ENCODE results near the gene DLG2.
"Not testable (repeated sequence)": the region's sequence is repeated elsewhere in the genome, so short reads cannot be mapped to it uniquely, and the experiment has no call there.

The DLG2 gene

DNA sequence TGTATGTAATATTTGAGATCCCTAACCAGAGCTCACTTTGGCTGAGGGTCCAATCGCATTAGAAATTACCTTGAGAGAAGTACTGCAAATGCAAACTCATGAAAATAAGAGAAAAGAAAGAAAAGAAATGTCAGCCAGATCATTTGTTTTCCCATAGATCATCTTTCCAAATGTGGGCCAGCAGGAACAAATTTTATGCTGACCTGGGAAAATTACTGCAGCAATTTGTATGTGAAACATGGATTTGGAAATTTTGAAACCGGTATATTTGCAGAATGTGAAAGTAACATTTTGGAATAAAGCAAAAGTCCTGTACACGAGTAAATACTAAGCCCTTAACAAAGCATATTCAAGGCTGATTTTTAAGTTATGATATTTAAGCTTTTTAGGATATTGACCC is 1282.1 kb downstream of the DLG2 start:
- DNase-seq (ENCODE audit: low read depth) = no peak

DNA sequence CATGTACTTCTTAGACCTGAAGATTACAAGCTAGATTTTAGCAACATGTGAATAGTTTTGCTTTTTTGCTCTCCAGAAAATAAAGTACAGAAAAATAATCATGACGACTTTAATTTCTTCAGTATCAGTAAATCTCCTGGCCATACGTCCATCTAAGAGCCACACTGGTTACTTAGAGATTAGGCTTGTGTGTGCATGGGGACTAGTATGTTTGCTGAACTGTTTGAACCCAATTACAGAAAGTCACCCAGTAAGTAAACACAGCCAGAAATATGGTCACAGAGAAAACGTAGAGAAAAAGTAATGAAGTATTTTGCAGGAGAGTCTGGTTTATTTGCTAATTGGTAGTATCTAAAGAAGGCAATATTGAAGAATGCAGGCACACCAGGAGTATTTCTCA is 1287.3 kb downstream of the DLG2 start:
- DNase-seq (ENCODE audit: low read depth) = no peak

DNA sequence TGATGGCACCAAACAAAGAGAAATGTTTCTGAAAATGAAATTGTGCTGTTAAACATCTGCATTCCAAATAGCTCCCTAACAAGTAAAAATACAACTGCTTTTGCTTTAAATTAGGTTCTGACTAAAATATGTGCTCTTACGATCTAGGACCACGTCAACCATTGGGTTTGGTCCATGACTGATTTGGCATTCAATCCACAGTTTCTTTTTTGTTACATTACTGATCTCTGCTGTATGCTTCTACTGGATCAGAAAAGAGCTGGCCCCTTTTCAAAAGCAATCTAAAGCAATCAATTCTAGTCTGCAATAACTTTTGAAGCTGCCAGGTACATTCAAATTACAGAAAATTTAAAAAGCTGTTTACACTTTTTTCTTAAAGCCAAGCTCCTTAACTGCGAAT is 1293.9 kb downstream of the DLG2 start:
- no peak for DNase-seq (ENCODE audit: low read depth)

- no peak for DNase-seq (ENCODE audit: low read depth)
Measured at GRCh38 chr11:84322211-84322610, 1304.9 kb downstream of the DLG2 start.

DNA sequence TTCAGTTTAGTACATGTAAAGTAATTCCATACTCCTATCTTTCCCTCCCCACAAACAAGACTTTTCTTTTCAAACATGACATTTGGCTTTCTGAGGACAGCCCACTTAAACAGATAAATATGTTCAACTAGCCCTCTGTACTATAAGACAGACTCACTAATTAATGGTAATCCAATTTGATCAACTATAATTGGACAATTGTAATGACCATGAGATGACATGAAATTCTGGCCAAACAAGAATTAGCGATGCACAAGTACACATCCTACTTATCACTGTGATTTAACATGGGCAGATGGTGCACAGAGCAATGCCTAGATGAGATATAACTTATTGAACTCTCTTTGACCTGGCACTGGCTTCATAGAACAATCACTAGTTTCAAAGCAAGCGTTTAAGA is 1307.3 kb downstream of the DLG2 start:
- no peak for DNase-seq (ENCODE audit: low read depth)

DNA sequence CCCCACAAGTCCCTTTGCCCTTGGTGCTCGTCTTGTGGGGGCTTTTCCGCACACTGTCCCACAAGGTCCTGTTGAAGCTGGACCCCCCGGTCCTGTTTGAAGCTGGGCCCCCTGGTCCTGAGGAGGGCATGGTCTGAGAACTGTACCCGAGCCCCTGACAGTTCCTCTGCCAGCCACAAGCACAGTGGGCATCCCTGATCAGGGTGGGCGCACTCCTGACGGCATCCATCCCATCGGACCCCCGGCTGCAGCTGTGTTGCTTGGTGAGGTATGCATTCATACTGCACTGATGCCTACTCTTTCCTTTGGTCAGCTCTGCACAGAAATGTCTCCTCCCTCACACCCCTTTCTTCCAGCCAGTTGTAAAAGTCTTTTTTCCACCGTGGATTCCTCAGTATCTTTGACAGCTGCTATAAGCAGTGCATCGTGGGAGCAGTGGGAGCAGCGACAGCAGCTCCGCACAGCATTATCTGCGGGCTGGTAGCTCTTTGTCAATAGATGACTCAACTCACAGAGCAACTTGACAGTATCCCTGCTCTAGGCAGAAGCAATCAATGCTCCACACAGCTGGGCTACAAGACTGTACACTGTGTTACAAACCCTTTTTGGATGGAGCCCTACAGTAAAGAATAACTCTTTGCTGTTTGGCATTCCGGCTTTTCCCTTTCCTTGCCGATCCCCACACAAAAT is 1310.1 kb downstream of the DLG2 start:
- DNase-seq (ENCODE audit: low read depth) = no peak

DNA sequence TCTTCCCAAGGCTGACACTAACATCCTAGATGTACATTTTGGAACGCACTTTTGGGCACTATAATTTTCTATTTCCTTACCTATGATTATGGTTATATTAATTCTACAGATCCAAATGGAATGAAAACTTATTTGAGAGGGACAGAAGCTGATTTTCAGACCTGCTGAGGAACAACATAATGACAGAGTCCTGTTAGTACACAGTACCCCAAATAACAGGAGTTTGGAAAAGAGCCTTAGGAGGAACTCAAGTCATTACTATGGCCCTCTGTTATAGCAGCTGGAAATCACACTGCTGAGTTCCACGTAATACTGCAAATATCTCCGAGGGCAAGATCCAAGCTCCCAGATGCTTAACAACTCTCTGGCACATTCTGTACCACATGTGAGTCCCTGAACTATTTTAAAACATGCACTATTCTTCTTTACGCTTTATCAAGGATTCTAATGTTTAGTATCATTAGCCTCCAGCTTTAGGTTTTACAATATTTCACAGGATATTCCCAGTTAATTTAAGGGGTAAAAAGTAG is 1313.2 kb downstream of the DLG2 start:
- DNase-seq (ENCODE audit: low read depth) = no peak

DNA sequence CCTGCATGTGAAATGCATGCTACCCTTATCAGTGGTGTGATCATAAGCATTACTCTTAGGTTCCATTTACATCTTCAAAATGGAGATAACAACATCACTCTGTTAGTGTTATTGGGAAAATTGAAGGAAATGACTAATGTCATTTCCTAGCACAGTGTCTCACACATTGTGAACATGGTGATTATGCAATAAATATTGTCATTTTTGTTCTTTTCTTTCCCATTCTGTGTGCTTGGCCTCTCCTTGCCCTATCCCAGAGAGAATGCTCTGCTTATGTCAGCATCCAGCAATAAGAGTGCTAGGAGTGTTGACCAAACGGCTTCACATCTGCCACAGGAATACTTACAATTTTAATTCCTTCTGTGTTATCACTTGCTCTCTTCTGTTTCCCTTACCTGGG is 1316.9 kb downstream of the DLG2 start:
- DNase-seq (ENCODE audit: low read depth) = no peak

- not testable (repeated sequence) for DNase-seq (ENCODE audit: low read depth)
Measured at GRCh38 chr11:84308491-84308890, 1318.7 kb downstream of the DLG2 start.

DNA sequence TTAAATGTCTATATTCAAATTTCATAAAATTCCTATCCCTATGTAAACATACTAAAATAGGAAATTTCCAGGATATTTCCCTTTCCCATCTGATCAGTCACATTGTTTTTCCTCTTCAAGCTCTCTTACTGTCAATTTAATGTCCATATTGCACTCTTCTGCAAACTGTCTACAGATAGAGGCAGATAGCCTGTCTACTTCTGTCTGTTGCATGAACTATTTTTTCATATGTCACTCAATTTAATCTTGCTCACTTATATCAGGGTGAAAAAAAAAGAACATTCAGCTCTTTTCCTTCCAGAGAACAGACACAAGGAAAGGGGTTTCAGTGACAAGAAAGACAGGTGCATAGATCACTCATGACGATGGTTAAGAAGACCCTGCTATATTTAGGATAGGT is 1327.1 kb downstream of the DLG2 start:
- DNase-seq (ENCODE audit: low read depth) = no peak

DNA sequence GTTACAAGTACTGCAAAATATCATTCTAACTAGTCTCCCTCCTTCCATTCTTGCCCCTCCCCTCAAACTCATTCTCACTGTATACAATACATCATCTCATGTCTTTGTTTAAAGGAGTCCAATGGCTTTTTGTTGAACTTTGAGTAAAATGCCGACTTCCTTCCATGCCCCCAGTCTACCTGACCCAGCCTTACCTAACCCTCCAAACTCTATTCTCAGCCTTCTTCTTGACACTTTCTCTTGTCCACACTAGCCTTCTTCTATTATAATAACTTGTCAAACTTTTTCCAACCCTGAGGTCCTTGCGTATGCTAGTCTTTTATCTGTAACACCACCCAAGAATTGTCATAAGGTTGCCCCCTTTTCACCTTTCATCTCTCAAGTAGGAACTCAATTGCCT is 1329.6 kb downstream of the DLG2 start:
- no peak for DNase-seq (ENCODE audit: low read depth)

DNA sequence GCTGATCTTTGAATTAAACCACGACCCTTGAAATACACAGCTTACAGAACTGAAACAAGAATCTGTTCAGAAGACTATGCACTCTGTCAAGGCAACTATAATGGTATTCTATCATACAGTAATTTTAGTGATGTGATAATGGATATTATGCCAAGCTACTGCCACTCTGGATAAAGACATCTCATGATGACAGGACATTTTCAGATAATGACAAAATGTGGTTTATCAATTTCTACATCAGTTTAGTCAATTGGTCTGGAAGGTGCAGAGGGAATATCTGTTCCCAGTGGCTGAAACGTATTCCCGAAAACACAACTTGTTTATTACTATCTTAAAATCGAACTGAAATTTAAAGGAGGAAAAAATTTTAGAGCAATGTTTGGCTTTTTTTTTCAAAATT is 1331.3 kb downstream of the DLG2 start:
- DNase-seq (ENCODE audit: low read depth) = no peak

DNA sequence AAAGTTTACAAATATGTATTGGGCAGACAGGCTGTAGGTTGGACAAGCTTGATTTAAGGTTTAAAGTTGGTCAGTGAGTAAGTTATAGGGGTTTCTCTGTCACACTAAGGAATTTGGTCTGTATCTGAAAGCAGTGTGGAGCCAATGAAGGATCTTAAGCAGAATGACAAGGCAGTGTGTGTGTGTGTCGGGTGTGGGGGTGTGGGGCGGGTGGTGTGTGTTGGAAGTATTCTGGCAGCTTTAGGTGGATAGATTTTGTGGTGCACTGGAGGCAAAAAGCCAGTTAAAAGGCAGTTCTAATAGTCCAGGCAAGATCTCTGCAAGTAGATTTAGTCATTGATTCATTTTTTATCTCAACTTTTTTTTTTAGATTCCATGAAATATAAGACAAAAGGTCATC is 1334.2 kb downstream of the DLG2 start:
- DNase-seq (ENCODE audit: low read depth) = no peak

DNA sequence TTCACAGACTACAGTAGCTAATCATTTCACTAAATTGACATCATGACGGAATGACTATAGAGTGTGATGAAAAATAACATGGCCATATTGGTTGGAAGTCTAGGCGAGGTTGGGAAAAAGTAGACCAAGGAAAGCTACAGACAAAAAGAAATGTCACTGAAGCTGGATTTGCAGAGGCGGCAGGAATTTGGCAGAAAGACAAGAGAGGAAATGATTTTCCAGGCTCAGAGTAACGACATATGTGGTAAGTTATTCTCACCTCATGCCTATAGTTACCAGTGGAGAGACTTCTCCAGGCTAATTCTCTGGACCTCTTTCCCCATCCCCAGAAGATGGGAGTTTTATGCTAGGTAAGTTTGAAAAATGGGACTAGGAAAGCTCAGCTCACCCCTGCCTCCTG is 1335.1 kb downstream of the DLG2 start:
- DNase-seq (ENCODE audit: low read depth) = no peak

DNA sequence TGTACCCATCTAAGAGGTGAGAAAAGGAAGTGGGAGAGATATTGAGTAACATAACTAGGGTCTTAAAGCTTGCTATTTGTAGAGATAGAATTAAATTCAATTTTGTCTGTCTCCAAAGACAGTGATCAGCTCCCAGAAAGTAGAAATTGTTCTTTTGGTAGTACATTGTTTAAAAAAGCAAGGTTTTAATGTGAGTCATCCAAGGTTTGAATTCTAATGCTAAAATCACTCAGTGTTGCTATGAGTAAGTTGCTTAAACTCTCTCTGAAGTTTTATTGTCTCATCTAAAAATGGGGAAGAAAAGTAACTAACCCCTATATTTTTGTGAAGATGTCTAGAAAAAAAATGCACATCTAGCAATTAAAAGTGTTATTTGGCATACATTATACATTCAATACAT is 1336.5 kb downstream of the DLG2 start:
- no peak for DNase-seq (ENCODE audit: low read depth)

DNA sequence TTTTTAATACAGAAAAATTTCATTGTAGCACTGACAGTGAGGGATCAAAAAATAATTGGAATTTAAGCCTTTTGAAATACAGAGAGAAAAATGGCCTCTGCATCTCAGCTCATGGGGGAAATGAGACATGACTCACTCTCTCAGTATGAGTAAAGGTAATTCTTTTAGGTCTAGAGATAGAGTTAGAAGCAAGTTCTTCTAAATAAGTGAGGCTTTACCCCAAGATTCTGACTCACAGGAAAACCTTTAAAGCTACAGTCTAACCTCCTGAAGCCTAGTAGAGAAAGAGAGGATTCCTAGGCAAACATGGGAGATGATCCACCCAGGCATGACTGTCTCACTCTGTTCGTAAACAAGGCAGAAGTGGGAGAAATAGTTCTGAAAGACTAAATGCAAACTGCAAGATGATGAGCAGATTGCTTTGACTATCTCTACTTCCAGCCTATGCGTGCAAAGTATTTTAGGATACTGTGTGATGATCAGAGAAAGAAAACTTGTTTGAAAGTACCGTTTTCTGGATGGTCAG is 1337.7 kb downstream of the DLG2 start:
- no peak for DNase-seq (ENCODE audit: low read depth)

DNA sequence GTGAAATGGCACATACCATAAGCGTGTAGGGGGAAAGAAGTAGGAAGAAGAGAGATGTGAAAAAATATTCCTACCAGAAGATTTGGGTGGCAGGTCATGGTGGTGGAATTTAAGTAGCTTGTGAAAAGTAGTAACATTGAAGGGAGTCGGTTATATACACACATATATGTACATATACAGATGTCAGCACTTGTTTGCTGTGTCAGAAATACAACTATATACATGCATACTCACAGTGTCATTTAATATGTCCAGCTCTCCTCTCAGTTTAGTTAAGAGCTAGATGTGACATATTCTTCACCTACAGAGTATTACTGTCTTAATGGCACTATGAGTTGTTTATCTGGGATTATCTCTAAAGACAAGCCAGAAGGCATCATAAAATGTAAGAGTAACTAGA is 1353.6 kb downstream of the DLG2 start:
- DNase-seq (ENCODE audit: low read depth) = no peak

DNA sequence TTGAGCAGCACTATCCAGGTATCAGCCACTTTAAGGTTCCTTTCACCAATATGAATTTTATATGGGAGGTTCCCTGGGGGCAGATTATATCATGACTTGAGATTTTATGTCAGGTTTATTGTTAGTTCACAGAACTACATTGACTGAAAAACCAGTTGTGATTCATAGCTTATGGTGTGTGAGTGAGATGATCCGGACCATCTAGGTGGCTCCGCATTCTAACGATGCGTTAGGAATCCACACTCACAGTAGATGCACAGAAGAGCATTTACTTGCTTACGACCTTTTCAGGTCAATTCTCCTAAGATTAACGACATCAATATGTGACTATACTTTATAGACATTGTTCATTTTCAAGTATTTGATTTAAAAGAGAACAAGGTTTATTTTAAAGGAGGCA is 1356.7 kb downstream of the DLG2 start:
- no peak for DNase-seq (ENCODE audit: low read depth)

GRCh38 chr11:84264066-84264465 is 1363.1 kb downstream of the DLG2 start:
- DNase-seq (ENCODE audit: low read depth) = no peak

DNA sequence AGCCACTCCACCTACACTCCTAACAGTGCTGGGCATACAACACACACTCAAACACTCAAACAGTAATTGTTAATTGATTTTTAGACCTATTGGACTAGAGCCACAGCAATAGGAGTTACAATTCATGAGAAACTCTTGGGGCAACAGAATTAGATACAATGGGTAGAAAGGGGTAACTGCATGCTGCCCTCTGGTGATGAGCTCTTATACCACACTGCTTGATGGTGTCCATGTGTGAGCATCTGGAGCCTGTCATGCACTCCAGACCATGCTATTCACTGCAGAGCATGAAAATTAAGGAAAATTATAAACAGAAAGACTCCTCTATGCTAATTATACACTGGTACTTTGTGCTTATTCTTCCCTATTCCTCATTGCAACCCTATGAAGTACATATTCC is 1365.4 kb downstream of the DLG2 start:
- no peak for DNase-seq (ENCODE audit: low read depth)

DNA sequence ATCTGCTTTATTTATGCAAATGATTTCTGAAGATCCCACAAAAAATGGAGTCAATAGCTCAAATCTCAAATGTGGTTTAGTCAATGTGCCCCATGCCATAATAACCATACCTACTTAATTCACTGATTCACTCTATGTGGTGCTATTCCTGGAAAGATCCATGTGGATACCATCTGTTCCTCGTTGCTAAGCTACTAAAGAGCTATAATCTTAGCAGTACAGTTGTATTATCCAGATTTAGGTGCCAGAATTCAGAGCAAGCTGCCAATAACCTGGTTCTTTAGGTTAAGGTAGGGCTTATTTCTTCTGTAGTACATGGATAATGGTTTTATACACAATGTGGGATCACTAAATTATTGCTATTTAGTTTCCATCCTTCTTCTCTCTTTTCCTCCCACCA is 1366.3 kb downstream of the DLG2 start:
- DNase-seq (ENCODE audit: low read depth) = no peak

- DNase-seq (ENCODE audit: low read depth) = no peak
Measured at GRCh38 chr11:84256618-84257017, 1370.5 kb downstream of the DLG2 start.

DNA sequence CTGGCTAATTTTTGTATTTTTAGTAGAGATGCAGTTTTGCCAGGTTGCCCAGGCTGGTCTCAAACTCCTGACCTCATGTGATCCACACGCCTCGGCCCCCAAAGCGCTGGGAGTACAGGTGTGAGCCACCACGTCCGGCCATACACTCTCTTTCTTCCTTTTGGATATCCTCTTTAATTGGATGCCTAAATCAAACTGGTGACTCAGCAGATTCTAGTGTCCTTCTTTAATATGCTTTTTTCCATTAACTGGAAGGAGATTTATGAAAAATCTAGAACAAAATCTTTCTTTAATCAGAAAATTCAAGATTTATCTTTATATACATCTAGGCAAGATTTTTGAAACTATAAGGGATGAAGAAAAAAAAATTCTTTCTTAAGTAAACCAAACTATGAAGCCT is 1371.7 kb downstream of the DLG2 start:
- no peak for DNase-seq (ENCODE audit: low read depth)
